GM12874 (cell line): Measurements from ENCODE around the gene COL19A1.

Experiments
- CTCF ChIP-seq: IDR thresholded peaks from 2 replicates; pipeline ENCODE4 v1.5.1; 2011; ENCODE audit warnings: low read depth, mild to moderate bottlenecking, control low read depth, low read length, moderate library complexity; ENCODE audit not compliant: insufficient read depth

The COL19A1 gene

GRCh38 chr6:69888482-69889233, 22.3 kb downstream of the COL19A1 start:
- no peak for TF ChIP-seq CTCF

DNA sequence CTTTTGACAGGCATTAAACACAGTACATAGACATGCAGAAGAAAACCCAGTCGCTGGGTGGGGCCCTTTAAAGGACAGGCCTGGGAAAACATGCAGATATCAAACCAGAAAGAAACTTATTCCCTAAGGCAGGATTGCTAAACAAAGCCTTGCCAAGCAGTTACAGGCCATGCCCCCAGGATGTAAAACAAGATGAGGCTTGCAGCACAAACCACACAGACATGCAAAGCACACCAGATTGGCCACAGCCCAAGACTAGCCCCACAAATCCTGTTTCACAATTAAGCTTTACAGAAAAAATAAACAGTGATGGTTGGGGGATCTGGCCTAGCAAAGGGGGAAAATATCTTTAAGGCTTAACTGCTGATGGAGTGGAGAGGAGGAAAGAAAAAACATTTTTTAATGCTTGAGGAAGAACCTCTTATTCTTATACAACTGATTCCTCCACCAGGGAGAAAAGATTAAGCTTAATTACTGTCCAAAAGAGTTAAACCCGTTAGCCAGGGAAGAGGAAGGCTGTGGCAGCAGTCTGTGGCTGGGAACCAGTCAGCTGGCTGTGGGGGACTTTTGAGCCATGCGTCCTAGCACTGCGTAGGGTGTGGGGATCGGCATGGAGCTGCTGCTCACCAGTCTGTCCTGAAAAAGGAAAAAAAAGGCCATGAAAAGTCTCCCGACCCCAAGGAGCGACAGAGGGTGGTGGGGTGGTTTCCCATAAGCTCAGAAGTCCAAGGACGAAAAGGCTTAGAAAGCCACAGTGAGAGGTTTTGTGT, 28.4 kb downstream of the COL19A1 start:
- no peak for TF ChIP-seq CTCF

DNA sequence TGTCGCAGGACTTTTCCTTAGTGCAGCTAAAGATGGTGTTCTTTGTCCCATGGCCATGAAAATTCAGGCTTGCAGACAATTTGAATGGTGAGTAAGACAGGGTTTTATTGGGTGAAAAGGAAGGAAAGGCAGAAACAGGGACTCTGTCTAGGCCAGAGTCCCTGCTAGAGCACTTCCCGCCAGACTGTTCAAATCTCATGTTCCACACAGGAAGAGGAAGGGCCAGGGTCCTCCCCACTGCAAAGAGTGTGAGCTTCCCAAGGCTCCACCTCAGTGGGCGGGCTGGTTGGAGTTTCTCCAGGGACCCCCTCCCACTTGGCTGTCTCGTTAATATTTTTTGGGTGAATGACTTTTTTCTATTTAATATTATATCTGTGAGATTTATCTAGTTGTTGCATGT, 29.0 kb downstream of the COL19A1 start:
- no peak for TF ChIP-seq CTCF

GRCh38 chr6:69900869-69901268, 34.5 kb downstream of the COL19A1 start:
- TF ChIP-seq CTCF = no peak

DNA sequence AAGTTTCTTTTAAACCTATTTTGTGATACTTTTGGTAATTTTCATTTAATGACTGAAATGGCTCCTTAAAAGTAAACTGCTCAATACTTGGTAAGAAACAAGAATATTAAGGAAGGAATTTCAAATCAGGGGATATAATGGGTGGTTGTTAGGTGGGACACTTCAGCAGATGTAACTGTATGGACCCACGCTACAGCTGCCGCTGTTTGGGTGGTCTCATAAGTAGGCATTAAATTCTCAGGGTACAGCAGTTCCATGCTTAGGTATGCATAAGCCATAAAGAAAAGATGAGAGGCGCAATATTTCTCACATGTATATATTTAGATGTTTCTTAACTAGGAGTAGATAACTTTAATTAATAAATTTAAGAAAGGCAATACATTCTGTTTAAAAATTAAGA, 35.0 kb downstream of the COL19A1 start:
- no peak for TF ChIP-seq CTCF

GRCh38 chr6:69907981-69908498, 41.7 kb downstream of the COL19A1 start:
- no peak for TF ChIP-seq CTCF

DNA sequence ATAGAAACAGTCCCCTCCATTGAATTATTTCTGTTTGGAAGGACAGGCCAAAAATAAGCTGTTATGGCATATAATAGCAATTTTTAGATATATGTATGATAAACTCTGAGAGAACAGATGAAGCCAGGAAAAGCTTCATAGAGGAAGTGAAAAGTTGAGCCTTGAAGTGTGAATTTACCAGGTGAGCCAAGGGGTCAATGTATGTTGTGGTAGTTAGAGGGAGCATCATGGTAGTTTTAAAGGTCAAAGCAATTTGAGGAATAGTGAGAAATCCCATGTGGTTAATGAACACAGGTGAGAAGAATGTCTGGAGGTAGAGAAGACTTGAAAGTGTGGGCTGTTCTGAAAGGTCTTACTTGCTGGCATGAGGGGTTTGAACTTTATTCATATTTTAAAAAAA, 47.0 kb downstream of the COL19A1 start:
- no peak for TF ChIP-seq CTCF
